GM23248 (cell line): Measurements from ENCODE around the gene CHST13.

Source experiments
- EZH2 ChIP-seq: fragments of 200-600 bp; sonication (generic); IDR thresholded peaks from 2 replicates; pipeline ENCODE4 v1.6.1; 2018; ENCODE audit warnings: antibody characterized with exemption, mild to moderate bottlenecking; ENCODE audit not compliant: insufficient read depth, poor library complexity, severe bottlenecking
- EZH2phosphoT487 ChIP-seq: fragments of 200-600 bp; sonication (generic); IDR thresholded peaks from 2 replicates; pipeline ENCODE4 v1.6.1; 2018; ENCODE audit warnings: antibody characterized with exemption, moderate library complexity, mild to moderate bottlenecking, low read depth; ENCODE audit not compliant: insufficient read depth

- no peak for TF ChIP-seq EZH2phosphoT487
- TF ChIP-seq EZH2, result no peak
Measured at GRCh38 chr3:126573492-126574117, 49.6 kb downstream of the CHST13 start.
